H1 (cell line): ENCODE measurements around the gene FADD. TPM values are rescaled to one million over a fixed set of nuclear protein-coding genes. Genes with fewer than 3 reads are reported as not detected.

Experiments
- ATF2 ChIP-seq: IDR thresholded peaks from 2 replicates; pipeline ENCODE4 v1.6.1; 2012; ENCODE audit warnings: low read length, inconsistent platforms
- CTCF ChIP-seq, 3 experiments: IDR thresholded peaks; 1 replicate in 2 of 3; 2 replicates in 1 of 3; pipeline versions ENCODE4 v1.5.1 to v1.6.1; 2011; ENCODE audit warnings: low read length in 3 of 3, mild to moderate bottlenecking in 3 of 3, inconsistent platforms in 2 of 3, low read depth in 1 of 3, moderate library complexity in 1 of 3; ENCODE audit not compliant: insufficient read depth in 1 of 3; ENCODE audit errors: control extremely low read depth in 1 of 3
- SIN3A ChIP-seq, 2 experiments: IDR thresholded peaks in 1 of 2; conservative IDR thresholded peaks in 1 of 2; 2 replicates each; pipeline ENCODE4 v1.6.1; 2011 to 2012; ENCODE audit warnings: low read length in 2 of 2, improper control_type of control experiment in 1 of 2, low read depth in 1 of 2, mild to moderate bottlenecking in 1 of 2
- SIRT6 ChIP-seq: IDR thresholded peaks from one replicate; pipeline ENCODE4 v1.7.1; 2012; ENCODE audit warnings: low read length, inconsistent platforms
- SRF ChIP-seq: IDR thresholded peaks from 2 replicates; pipeline ENCODE4 v1.6.1; 2011; ENCODE audit warnings: mild to moderate bottlenecking, low read depth, low read length, moderate library complexity
- TAF7 ChIP-seq: optimal IDR thresholded peaks from 2 replicates; pipeline ENCODE3; 2011; ENCODE audit warnings: low read depth, mild to moderate bottlenecking, inconsistent platforms, low read length, moderate library complexity, borderline replicate concordance
- polyA plus RNA-seq, 7 experiments: library from polyadenylated mRNA; depleted of rRNA in 3 of 7; stranded (reverse) in 5 of 7; unstranded in 2 of 7; fragments of >200 nt in 5 of 7; fragments of 200-250 nt in 2 of 7; gene quantifications; 1 replicate in 5 of 7; 2 replicates in 1 of 7; 4 replicates in 1 of 7; pipeline versions ENCODE4 v1.2.1 to v1.2.3, GENCODE V29; 2011 to 2013; ENCODE audit warnings: missing spikeins in 2 of 7, mixed read lengths in 2 of 7
- total RNA-seq: library from RNA; stranded (reverse); fragmentation: NEBNext Ultra II Directional; extraction: Animal tissue kit (Norgen Biotek cat#: 25700); gene quantifications from 2 replicates; pipeline ENCODE4 v1.2.1, GENCODE V29; 2021

Gene FADD
- total and polyA plus RNA-seq, 2 of the 8 experiments (the other 6 are each of a cell fraction or from before 2014, with no cell fraction given) = 29.0 to 43.9 TPM

GRCh38 chr11:70158757-70159389 lies 44.2 kb upstream of the FADD start (continued):
- no peak for TF ChIP-seq SIRT6
- no peak for TF ChIP-seq SRF
- TF ChIP-seq CTCF (IDR thresholded peaks at IDR 0.05; ENCODE audit: control extremely low read depth in 1 of 3, insufficient read depth in 1 of 3, low read depth in 1 of 3, low read length in 3 of 3) = no peak
- TF ChIP-seq ATF2 = no peak
- no peak for TF ChIP-seq TAF7
- no peak for TF ChIP-seq SIN3A (conservative IDR thresholded peaks at IDR 0.05 in 1 of 2, IDR thresholded peaks at IDR 0.05 in 1 of 2; ENCODE audit: low read depth in 1 of 2, low read length in 2 of 2)
